Measurements from ENCODE around the gene KLHL2. TPM values are rescaled to one million over a fixed set of nuclear protein-coding genes. Genes with fewer than 3 reads are reported as not detected.

Gene KLHL2
- total RNA-seq, 4 donors from 2014 or later, result 12.5 to 16.4 (median 14.1) TPM

DNA sequence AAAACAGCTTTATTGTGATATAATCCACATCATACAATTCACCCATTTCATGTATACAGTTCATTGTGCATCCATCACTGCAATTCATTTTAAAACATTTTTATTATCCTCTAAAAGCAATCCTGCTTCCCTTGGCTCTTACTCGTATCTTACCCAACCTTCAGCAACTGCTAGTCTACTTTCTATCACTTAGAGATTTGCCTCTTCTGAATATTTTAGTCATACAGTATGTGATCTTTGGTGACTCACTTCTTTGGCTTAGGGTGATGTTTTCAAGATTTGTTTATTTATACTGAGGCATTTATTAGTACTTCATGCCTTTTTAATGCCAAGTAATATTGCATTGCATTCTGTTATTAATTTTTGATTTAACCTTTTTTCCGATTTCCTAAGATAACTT, 105.1 kb downstream of the KLHL2 start:
- DNase-seq (ENCODE audit: low spot score in 2 of 2), result no peak
- no peak for TF ChIP-seq POLR2AphosphoS5 (IDR thresholded peaks at IDR 0.05)
- TF ChIP-seq POLR2A (IDR thresholded peaks at IDR 0.05), result no peak
- TF ChIP-seq, protein P1, sequence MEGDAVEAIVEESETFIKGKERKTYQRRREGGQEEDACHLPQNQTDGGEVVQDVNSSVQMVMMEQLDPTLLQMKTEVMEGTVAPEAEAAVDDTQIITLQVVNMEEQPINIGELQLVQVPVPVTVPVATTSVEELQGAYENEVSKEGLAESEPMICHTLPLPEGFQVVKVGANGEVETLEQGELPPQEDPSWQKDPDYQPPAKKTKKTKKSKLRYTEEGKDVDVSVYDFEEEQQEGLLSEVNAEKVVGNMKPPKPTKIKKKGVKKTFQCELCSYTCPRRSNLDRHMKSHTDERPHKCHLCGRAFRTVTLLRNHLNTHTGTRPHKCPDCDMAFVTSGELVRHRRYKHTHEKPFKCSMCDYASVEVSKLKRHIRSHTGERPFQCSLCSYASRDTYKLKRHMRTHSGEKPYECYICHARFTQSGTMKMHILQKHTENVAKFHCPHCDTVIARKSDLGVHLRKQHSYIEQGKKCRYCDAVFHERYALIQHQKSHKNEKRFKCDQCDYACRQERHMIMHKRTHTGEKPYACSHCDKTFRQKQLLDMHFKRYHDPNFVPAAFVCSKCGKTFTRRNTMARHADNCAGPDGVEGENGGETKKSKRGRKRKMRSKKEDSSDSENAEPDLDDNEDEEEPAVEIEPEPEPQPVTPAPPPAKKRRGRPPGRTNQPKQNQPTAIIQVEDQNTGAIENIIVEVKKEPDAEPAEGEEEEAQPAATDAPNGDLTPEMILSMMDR (IDR thresholded peaks at IDR 0.05), result no peak
- TF ChIP-seq EP300 (IDR thresholded peaks at IDR 0.05), result no peak
- no peak overlapping the region for H3K4me3 ChIP-seq
- H3K9me3 ChIP-seq, result no peaks in the 10 kb centered on the region
- H3K27ac ChIP-seq, result no peak overlapping the region
- H3K36me3 ChIP-seq, result peaks cover 17% of the 10 kb centered on the region
- WGBS, result 67% methylated on average over 2 of the region's 2 CpGs
- peaks cover 5% of the 10 kb centered on the region for H3K4me1 ChIP-seq
- no peaks in the 10 kb centered on the region for H3K27me3 ChIP-seq

GRCh38 chr4:165319030-165319429, 111.7 kb downstream of the KLHL2 start:
- 96% methylated on average over 5 of the region's 5 CpGs for WGBS
- TF ChIP-seq EP300 (IDR thresholded peaks at IDR 0.05) (no peak), POLR2AphosphoS5 (IDR thresholded peaks at IDR 0.05) (no peak), POLR2A (IDR thresholded peaks at IDR 0.05) (no peak)
- TF ChIP-seq, protein P1 (IDR thresholded peaks at IDR 0.05), result no peak
- Histone ChIP-seq H3K27me3 (no peaks in the 10 kb centered on the region), H3K36me3 (peaks cover 13% of the 10 kb centered on the region), H3K27ac (no peak overlapping the region), H3K4me1 (no peaks in the 10 kb centered on the region), H3K4me3 (no peak overlapping the region), H3K9me3 (no peaks in the 10 kb centered on the region)
- no peak for DNase-seq (ENCODE audit: low spot score in 2 of 2)

DNA sequence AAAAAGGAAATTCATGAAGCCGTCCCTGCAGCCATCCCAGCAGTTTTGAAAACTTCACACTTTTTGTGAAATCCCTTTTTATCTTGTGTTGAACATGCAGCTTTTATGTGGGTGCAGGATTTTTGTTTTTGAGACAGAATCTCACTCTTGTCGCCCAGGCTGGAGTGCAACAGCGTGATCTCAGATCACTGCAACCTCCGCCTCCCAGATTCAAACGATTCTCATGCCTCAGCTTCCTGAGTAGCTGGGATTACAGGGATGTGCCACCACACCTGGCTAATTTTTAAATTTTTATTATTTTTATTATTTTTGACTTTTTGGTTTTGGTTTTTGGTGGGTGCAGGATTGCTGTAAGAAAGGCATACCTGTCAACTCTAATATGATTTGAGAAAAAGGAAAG, 112.1 kb downstream of the KLHL2 start:
- Histone ChIP-seq H3K36me3 (peaks cover 13% of the 10 kb centered on the region), H3K27me3 (no peaks in the 10 kb centered on the region), H3K4me3 (no peak overlapping the region), H3K9me3 (no peaks in the 10 kb centered on the region), H3K4me1 (no peaks in the 10 kb centered on the region), H3K27ac (no peak overlapping the region)
- TF ChIP-seq POLR2A (IDR thresholded peaks at IDR 0.05) (no peak), EP300 (IDR thresholded peaks at IDR 0.05) (no peak), POLR2AphosphoS5 (IDR thresholded peaks at IDR 0.05) (no peak)
- TF ChIP-seq, protein P1 (IDR thresholded peaks at IDR 0.05), result no peak
- 93% methylated on average over 5 of the region's 5 CpGs for WGBS
- DNase-seq (ENCODE audit: low spot score in 2 of 2), result no peak

GRCh38 chr4:165324236-165324917, 117.0 kb downstream of the KLHL2 start:
- TF ChIP-seq POLR2AphosphoS5 (IDR thresholded peaks at IDR 0.05), result no peak
- TF ChIP-seq POLR2A (IDR thresholded peaks at IDR 0.05), result no peak
- TF ChIP-seq, protein P1 (IDR thresholded peaks at IDR 0.05), result no peak
- no peak for TF ChIP-seq EP300 (IDR thresholded peaks at IDR 0.05)
- Histone ChIP-seq H3K4me1 (peaks cover 27% of the 10 kb centered on the region), H3K27ac (peak overlapping the region; percentile 15), H3K27me3 (no peaks in the 10 kb centered on the region), H3K36me3 (peaks cover 4% of the 10 kb centered on the region), H3K9me3 (no peaks in the 10 kb centered on the region), H3K4me3 (no peak overlapping the region)
- no peak for DNase-seq (ENCODE audit: low spot score in 2 of 2)
- 79% methylated on average over 7 of the region's 7 CpGs for WGBS

DNA sequence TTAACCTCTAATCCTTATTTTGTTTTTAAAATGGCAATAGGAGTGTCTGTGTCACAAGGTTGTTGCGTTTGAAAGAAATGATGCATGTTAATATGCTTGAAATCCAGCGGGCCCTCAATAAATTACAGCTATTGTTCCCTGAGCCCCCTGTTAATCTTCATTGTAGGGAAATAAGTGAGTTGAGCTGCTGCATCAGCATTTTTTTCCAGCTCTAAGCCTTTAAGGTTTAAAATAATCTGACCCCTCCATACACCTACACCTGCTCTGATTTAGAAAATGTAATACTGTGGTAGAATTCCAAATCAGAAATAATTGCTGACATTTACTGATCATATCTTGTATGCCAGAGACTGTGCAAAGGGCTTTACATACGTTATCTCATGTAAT, 117.5 kb downstream of the KLHL2 start:
- Histone ChIP-seq H3K27ac (no peak overlapping the region), H3K4me3 (no peak overlapping the region), H3K27me3 (no peaks in the 10 kb centered on the region), H3K9me3 (no peaks in the 10 kb centered on the region), H3K36me3 (peaks cover under 1% of the 10 kb centered on the region), H3K4me1 (peaks cover 27% of the 10 kb centered on the region)
- no peak for DNase-seq (ENCODE audit: low spot score in 2 of 2)
- TF ChIP-seq, protein P1 (IDR thresholded peaks at IDR 0.05), result no peak
- TF ChIP-seq POLR2AphosphoS5 (IDR thresholded peaks at IDR 0.05) (no peak), POLR2A (IDR thresholded peaks at IDR 0.05) (no peak), EP300 (IDR thresholded peaks at IDR 0.05) (no peak)
- WGBS, result 86% methylated on average over 3 of the region's 3 CpGs
